Right atrium auricular region (tissue), 2 donors: ENCODE results near the gene CLTA. TPM values are rescaled to one million over a fixed set of nuclear protein-coding genes. Genes with fewer than 3 reads are reported as not detected.

Experiments used
- DNase-seq: peaks from one replicate; pipeline ENCODE4 v3.0.0-alpha.2; 2019; ENCODE audit warnings: low spot score
- H3K27ac ChIP-seq, 2 donors: fragments of 200-600 bp; sonication (generic); 1 replicate in 1 of 2; 2 replicates in 1 of 2; pipeline ENCODE4 v1.5.1; 2016 to 2019
- H3K27me3 ChIP-seq, 2 donors: fragments of 200-600 bp; sonication (generic); one replicate each; pipeline versions ENCODE4 v1.5.1 to v1.6.0; 2017 to 2019
- H3K36me3 ChIP-seq: fragments of 200-600 bp; sonication (generic); one replicate; pipeline ENCODE4 v1.5.1; 2016
- H3K4me1 ChIP-seq, 2 donors: fragments of 200-600 bp; sonication (generic); one replicate each; pipeline versions ENCODE4 v1.5.1 to v1.6.0; 2017 to 2019
- H3K4me3 ChIP-seq, 2 donors: fragments of 200-600 bp; sonication (generic); 1 replicate in 1 of 2; 2 replicates in 1 of 2; pipeline ENCODE4 v1.5.1; 2017 to 2019; ENCODE audit warnings: mild to moderate bottlenecking in 1 of 2, moderate library complexity in 1 of 2
- H3K9me3 ChIP-seq, 2 donors: fragments of 200-600 bp; sonication (generic); one replicate each; pipeline ENCODE4 v1.5.1; 2019
- total RNA-seq, 2 donors: library from RNA; depleted of rRNA; stranded (reverse); fragments of >200 nt; gene quantifications; one replicate each; pipeline ENCODE4 v1.1.0, GENCODE V29; 2016
- TF ChIP-seq, protein P1 (sequence below), 2 donors: fragments of 200-600 bp; sonication (generic); IDR thresholded peaks; one replicate each; pipeline ENCODE4 v1.5.1; 2019; ENCODE audit warnings: antibody characterized with exemption in 2 of 2

Gene CLTA
- total RNA-seq, 2 donors from 2014 or later = 67.2 to 87.7 TPM

DNA sequence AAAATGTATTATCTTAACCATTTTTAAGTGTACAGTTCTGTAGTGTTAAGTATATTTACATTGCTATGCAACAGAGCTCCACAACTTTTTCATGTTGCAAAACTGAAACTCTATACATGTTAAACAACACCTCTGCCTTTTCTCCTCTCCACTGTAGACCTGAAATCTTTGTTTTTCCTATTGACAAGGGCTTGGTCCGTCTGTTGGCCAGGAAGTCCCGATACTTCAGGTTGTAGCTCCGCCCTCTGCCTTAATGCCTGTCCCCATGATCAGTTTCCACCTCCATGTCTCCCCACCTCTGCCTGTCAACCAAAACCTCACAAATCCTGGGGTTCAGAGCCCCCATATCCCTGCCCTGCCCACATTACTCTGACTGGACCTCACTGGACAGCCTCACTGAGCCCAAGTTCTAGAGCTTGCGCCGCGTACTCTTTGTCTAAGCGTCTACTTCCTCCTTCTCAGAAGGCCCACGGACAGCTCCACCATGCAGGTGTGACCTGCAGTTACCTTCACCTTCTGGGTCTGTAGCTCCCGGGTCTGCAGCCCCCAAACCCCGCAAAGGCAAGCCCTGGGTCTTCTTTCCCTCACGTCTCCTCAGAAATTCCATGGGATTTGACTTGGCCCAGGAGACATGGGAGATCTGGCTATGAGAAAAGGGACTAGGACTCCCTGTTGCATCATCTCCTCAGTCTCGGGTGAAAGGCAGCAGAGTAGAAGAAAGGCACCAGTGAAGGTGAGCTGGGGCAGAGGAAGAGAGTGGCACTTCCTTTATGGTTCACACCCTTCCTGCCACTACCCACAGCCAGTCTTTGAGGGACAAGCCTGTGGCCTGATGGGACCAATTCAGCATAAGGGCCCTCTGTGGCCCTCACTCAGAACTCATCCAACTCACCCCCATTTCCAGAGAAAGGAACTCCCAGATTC, 46.1 kb upstream of the CLTA start:
- Histone ChIP-seq H3K4me1 (peaks cover 0 to 64% of the 10 kb centered on the region in 2 donors), H3K9me3 (no peaks in the 10 kb centered on the region), H3K4me3 (no peak overlapping the region), H3K36me3 (no peaks in the 10 kb centered on the region), H3K27ac (no peak overlapping the region), H3K27me3 (no peaks in the 10 kb centered on the region)
- no peak for DNase-seq
- TF ChIP-seq, protein P1, sequence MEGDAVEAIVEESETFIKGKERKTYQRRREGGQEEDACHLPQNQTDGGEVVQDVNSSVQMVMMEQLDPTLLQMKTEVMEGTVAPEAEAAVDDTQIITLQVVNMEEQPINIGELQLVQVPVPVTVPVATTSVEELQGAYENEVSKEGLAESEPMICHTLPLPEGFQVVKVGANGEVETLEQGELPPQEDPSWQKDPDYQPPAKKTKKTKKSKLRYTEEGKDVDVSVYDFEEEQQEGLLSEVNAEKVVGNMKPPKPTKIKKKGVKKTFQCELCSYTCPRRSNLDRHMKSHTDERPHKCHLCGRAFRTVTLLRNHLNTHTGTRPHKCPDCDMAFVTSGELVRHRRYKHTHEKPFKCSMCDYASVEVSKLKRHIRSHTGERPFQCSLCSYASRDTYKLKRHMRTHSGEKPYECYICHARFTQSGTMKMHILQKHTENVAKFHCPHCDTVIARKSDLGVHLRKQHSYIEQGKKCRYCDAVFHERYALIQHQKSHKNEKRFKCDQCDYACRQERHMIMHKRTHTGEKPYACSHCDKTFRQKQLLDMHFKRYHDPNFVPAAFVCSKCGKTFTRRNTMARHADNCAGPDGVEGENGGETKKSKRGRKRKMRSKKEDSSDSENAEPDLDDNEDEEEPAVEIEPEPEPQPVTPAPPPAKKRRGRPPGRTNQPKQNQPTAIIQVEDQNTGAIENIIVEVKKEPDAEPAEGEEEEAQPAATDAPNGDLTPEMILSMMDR (IDR thresholded peaks at IDR 0.05) = no peak

DNA sequence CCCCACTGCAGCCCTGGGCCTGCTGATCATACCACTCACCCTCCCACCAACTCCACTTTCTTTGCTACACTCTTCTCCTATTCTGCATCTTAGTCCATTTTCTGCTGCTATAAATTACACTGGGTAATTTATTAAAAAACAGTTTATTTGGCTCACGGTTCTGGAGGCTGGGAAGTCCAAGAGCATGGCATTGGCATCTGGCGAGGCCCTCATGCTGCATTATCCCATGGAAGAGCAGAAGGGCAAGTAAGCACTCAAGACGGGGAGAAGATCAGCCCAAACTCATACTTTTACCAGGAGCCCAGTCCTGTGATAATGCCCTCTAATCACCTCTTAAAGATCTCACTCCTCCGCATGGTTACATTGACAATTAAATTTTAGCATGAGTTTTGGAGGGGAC, 44.8 kb upstream of the CLTA start:
- no peaks in the 10 kb centered on the region for H3K36me3 ChIP-seq
- peaks cover 0 to 54% of the 10 kb centered on the region in 2 donors for H3K4me1 ChIP-seq
- no peak overlapping the region for H3K27ac ChIP-seq
- no peaks in the 10 kb centered on the region for H3K27me3 ChIP-seq
- H3K9me3 ChIP-seq = no peaks in the 10 kb centered on the region
- TF ChIP-seq, protein P1 (IDR thresholded peaks at IDR 0.05) = no peak
- no peak for DNase-seq
- no peak overlapping the region for H3K4me3 ChIP-seq

DNA sequence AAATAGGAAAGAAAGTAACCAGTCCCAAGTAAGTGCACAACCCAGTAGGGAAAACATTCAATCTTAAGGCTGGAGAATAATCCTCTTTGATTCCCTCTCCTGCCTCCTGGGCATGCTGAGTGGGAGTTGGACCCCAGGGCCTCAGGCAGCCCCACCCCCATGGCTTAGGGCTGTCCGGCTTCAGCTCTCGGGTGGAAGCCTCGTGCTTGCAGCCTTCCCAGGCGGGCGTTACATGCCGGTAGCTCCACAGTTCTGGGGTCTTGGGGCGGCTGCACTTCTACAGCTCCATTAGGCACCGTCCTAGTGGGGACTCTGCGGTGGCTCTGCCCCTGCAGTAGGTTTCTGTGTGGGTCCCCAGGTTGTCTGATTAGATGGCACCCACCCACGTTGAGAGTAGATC, 44.1 kb upstream of the CLTA start:
- TF ChIP-seq, protein P1 (IDR thresholded peaks at IDR 0.05) = no peak
- no peak overlapping the region for H3K27ac ChIP-seq
- H3K27me3 ChIP-seq = no peaks in the 10 kb centered on the region
- DNase-seq = no peak
- H3K9me3 ChIP-seq = no peaks in the 10 kb centered on the region
- no peak overlapping the region for H3K4me3 ChIP-seq
- H3K4me1 ChIP-seq = peaks cover 0 to 54% of the 10 kb centered on the region in 2 donors
- H3K36me3 ChIP-seq = no peaks in the 10 kb centered on the region

DNA sequence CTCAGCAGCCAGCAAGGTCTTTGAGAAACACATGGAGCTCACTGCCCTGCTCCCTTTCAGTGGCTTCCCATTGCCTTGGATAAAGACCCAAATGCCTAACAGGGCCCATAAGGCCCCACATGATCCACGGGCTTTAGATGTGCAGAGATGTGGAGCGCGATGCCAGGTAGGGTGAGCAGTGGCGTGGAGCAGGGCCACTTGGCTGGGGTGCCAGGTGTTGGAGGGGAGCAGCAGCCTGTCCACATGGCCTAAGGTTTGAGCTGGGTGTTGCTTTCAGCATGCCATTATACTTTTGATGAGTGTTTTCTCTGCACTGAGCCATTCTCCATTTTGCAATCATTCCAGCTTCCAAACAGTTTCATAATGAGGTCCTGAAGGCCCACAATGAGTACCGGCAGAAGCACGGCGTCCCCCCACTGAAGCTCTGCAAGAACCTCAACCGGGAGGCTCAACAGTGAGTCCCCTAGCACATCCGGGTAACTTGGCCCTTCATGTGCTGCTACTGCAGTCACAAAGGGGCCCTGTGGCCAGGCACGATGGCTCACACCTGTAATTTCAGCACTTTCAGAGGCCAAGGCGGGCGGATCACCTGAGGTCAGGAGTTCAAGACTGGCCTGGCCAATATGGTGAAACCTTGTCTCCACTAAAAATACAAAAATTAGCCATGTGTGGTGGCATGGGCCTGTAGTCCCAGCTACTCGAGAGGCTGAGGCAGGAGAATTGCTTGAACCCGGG, 43.1 kb upstream of the CLTA start:
- Histone ChIP-seq H3K27ac (peak overlapping the region in 1 of 2 donors; percentile 64), H3K36me3 (no peaks in the 10 kb centered on the region), H3K9me3 (no peaks in the 10 kb centered on the region), H3K4me1 (peaks cover 0 to 52% of the 10 kb centered on the region in 2 donors), H3K4me3 (no peak overlapping the region), H3K27me3 (no peaks in the 10 kb centered on the region)
- TF ChIP-seq, protein P1 (IDR thresholded peaks at IDR 0.05) = no peak
- no peak for DNase-seq

DNA sequence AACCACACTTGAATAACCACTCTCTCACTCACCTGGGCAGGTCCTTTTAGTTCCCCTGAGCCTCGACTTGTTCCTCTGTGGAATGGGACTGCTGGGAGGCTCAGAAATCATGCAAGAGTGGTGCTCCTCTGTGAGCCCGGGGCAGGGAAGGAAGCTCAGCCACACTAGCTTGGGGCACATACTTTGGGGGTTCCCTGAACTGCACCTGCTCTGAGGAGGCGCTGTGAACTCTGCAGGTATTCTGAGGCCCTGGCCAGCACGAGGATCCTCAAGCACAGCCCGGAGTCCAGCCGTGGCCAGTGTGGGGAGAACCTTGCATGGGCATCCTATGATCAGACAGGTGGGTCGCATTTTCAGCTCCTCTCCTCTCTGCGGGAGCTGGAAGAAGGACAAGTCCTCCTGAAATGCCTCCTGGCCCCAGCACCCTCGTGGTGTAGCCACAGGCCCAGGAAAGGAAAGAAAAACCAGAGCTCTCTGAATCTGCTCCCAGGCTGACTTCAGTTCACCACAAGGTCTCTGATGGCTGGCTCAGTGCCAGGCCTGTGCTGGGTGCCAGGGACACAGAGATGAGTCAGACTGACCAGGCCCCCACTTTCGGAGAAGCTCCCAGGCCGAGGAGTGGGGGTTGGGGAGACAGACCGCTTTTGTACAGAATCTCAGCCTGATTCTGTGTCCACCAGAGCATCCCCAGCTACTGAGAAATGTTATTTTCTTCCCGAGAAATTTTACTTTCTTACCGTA, 42.2 kb upstream of the CLTA start:
- TF ChIP-seq, protein P1 (IDR thresholded peaks at IDR 0.05) = no peak
- no peak overlapping the region for H3K4me3 ChIP-seq
- H3K4me1 ChIP-seq = peaks cover 0 to 48% of the 10 kb centered on the region in 2 donors
- DNase-seq = peak; percentile 99
- no peaks in the 10 kb centered on the region for H3K36me3 ChIP-seq
- no peaks in the 10 kb centered on the region for H3K27me3 ChIP-seq
- H3K27ac ChIP-seq = peak overlapping the region; percentile 60 to 64
- no peaks in the 10 kb centered on the region for H3K9me3 ChIP-seq
